Measurements from ENCODE around the gene PCDHA11. TPM values are rescaled to one million over a fixed set of nuclear protein-coding genes. Genes with fewer than 3 reads are reported as not detected.

Gene PCDHA11, protein sequence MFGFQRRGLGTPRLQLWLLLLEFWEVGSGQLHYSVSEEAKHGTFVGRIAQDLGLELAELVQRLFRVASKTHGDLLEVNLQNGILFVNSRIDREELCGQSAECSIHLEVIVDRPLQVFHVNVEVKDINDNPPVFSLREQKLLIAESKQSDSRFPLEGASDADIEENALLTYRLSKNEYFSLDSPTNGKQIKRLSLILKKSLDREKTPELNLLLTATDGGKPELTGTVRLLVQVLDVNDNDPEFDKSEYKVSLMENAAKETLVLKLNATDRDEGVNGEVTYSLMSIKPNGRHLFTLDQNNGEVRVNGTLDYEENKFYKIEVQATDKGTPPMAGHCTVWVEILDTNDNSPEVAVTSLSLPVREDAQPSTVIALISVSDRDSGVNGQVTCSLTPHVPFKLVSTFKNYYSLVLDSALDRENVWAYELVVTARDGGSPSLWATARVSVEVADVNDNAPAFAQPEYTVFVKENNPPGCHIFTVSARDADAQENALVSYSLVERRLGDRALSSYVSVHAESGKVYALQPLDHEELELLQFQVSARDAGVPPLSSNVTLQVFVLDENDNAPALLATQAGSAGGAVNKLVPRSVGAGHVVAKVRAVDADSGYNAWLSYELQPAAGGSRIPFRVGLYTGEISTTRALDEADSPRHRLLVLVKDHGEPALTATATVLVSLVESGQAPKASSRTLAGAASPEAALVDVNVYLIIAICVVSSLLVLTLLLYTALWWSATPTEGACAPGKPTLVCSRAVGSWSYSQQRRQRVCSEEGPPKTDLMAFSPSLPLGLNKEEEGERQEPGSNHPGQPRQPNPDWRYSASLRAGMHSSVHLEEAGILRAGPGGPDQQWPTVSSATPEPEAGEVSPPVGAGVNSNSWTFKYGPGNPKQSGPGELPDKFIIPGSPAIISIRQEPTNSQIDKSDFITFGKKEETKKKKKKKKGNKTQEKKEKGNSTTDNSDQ
- not detected for total RNA-seq (2013)
- polyA plus RNA-seq (not detected), polyA minus RNA-seq (not detected in 2 replicates), total RNA-seq (0 to 0.21 (median 0) reads per million in 11 experiments)

DNA sequence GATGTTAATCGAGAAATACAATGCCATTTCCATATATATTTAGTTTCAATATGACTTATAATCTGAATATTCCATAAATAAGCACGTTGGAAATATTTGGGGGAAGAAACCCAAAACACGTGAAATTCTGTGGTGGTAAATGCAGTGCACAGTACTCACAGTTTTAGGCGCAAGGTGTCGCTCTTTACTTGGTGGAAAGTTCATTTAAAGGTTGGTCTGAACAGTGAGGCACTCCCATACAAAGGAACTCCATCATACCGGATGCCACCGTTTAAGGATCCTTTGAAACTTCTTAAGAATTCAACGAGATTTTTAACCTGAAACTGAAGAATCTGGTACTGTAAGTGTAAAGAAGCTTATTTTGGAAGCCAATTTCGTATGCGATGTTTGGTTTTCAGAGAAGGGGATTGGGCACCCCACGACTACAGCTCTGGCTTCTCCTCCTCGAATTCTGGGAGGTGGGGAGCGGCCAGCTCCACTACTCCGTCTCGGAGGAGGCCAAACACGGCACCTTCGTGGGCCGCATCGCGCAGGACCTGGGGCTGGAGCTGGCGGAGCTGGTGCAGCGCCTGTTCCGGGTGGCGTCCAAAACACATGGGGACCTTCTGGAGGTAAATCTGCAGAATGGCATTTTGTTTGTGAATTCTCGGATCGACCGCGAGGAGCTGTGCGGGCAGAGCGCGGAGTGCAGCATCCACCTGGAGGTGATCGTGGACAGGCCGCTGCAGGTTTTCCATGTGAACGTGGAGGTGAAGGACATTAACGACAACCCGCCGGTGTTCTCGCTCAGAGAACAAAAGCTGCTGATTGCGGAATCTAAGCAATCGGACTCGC, at the start of gene PCDHA11:
TSS of gene PCDHA11 (plus strand) at position 237 of the 834 bp plus-strand sequence. CDS start at position 384, 147 bp downstream.
- Histone ChIP-seq H3K27ac (ENCODE audit: low read depth in 1 of 2, low read length in 2 of 2) (no peak within 1 kb of the TSS), H3K9me3 (replicated peaks in 1 of 2; ENCODE audit: control insufficient read depth in 1 of 2, insufficient read depth in 1 of 2, low read length in 2 of 2) (peaks cover 28 to 49% of the 10 kb centered on the region in 2 donors), H3K4me1 (ENCODE audit: control insufficient read depth in 1 of 2, insufficient read depth in 2 of 2, low read length in 2 of 2) (no peaks in the 10 kb centered on the region), H3K9ac (ENCODE audit: insufficient read depth, low read length, poor library complexity, severe bottlenecking) (no peak within 1 kb of the TSS), H4K20me1 (ENCODE audit: insufficient read depth, low read length) (no peaks in the 10 kb centered on the region), H3K4me3 (replicated peaks in 1 of 3; ENCODE audit: low read depth in 2 of 3, low read length in 3 of 3) (no peak within 1 kb of the TSS), H3K4me2 (replicated peaks; ENCODE audit: extremely low read depth, low read length, poor library complexity, severe bottlenecking) (no peak within 1 kb of the TSS), H3K36me3 (replicated peaks in 1 of 2; ENCODE audit: control insufficient read depth in 1 of 2, insufficient read depth in 2 of 2, low read length in 2 of 2) (no peaks in the 10 kb centered on the region), H2AFZ (ENCODE audit: insufficient read depth, low read depth, low read length, poor library complexity, severe bottlenecking) (no peak within 1 kb of the TSS), H3K27me3 (ENCODE audit: control insufficient read depth in 2 of 2, insufficient read depth in 2 of 2, low read length in 2 of 2) (peaks cover 0 to 11% of the 10 kb centered on the region in 2 donors), H3K79me2 (ENCODE audit: insufficient read depth, low read length) (no peaks in the 10 kb centered on the region)
- Mint-ChIP-seq H3K9me3 (peaks cover 19 to 44% (median 33%) of the 10 kb centered on the region in 7 donors), H3K27ac (no peak within 1 kb of the TSS), H3K4me3 (peak within 1 kb of the TSS in 1 of 2 donors; percentile 39), H3K4me1 (no peaks in the 10 kb centered on the region), H3K27me3 (ENCODE audit: low read depth in 3 of 3) (peaks cover 6 to 23% (median 22%) of the 10 kb centered on the region in 3 donors), H3K36me3 (peaks cover 0 to 12% of the 10 kb centered on the region in 2 donors)
- TF ChIP-seq, protein P1, sequence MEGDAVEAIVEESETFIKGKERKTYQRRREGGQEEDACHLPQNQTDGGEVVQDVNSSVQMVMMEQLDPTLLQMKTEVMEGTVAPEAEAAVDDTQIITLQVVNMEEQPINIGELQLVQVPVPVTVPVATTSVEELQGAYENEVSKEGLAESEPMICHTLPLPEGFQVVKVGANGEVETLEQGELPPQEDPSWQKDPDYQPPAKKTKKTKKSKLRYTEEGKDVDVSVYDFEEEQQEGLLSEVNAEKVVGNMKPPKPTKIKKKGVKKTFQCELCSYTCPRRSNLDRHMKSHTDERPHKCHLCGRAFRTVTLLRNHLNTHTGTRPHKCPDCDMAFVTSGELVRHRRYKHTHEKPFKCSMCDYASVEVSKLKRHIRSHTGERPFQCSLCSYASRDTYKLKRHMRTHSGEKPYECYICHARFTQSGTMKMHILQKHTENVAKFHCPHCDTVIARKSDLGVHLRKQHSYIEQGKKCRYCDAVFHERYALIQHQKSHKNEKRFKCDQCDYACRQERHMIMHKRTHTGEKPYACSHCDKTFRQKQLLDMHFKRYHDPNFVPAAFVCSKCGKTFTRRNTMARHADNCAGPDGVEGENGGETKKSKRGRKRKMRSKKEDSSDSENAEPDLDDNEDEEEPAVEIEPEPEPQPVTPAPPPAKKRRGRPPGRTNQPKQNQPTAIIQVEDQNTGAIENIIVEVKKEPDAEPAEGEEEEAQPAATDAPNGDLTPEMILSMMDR (IDR thresholded peaks at IDR 0.05), result no peak
- no peak for DNase-seq
- intact Hi-C loops (cut with micrococcal nuclease), result no loop called here
- WGBS (ENCODE audit: insufficient coverage), result 22% methylated on average over 30 of the region's 41 CpGs
